Transverse colon (tissue), 4 donors: ENCODE data around the gene TLX2.

ENCODE experiments used
- CTCF ChIP-seq, 5 experiments: fragments of 200-600 bp in 3 of 5; fragments of 450-650 bp in 2 of 5; sonication (generic) in 3 of 5; IDR thresholded peaks; 1 replicate in 2 of 5; 2 replicates in 3 of 5; pipeline ENCODE4 v1.5.1; 2016 to 2017; ENCODE audit warnings: antibody characterized with exemption in 5 of 5, inconsistent platforms in 3 of 5, mild to moderate bottlenecking in 2 of 5, moderate library complexity in 1 of 5
- POLR2AphosphoS5 ChIP-seq, 3 donors: sonication (generic); formaldehyde crosslinking; IDR thresholded peaks; one replicate each; pipeline ENCODE4 v1.6.1; 2016; ENCODE audit warnings: antibody characterized with exemption in 3 of 3

DNA sequence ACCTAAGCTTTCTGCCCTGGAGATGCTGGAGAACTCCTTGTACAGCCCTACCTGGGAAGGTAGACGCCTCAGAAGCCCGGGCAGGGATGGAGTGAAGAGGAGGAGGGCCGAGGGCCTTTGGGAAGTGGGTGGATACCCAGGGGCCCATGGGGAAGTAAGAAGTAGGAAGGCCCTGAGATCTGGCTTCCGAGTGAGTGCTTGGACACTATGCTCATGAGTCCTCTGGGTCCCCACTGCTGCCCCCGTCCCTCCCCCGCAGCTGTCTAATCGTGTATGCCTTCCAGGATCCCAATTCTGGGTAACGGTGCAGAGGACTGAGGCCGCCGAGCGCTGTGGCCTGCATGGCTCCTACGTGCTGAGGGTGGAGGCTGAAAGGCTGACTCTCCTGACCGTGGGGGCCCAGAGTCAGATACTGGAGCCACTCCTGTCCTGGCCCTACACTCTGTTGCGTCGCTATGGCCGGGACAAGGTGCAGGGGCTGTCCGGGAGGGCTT lies 41.4 kb downstream of the TLX2 start:
- no peak for TF ChIP-seq CTCF (IDR thresholded peaks at IDR 0.05)
- TF ChIP-seq POLR2AphosphoS5 (IDR thresholded peaks at IDR 0.05): no peak
